Gastrocnemius medialis (tissue), 4 donors: Measurements from ENCODE around the gene MEGF10.

ENCODE experiments used
- CTCF ChIP-seq, 5 experiments: fragments of 450-650 bp in 3 of 5; fragments of 200-600 bp in 2 of 5; sonication (generic) in 2 of 5; IDR thresholded peaks in 4 of 5; conservative IDR thresholded peaks in 1 of 5; 1 replicate in 4 of 5; 2 replicates in 1 of 5; pipeline ENCODE4 v1.5.1; 2016 to 2019; ENCODE audit warnings: antibody characterized with exemption in 5 of 5, mild to moderate bottlenecking in 3 of 5, moderate library complexity in 3 of 5
- POLR2A ChIP-seq, 2 donors: fragments of 450-650 bp; IDR thresholded peaks; one replicate each; pipeline ENCODE4 v1.6.1; 2017; ENCODE audit warnings: antibody characterized with exemption in 2 of 2, mild to moderate bottlenecking in 2 of 2, moderate library complexity in 2 of 2

GRCh38 chr5:127508644-127509373 lies 218.2 kb downstream of the MEGF10 start:
- TF ChIP-seq CTCF (IDR thresholded peaks at IDR 0.05 in 4 of 5, conservative IDR thresholded peaks at IDR 0.05 in 1 of 5) (no peak), POLR2A (IDR thresholded peaks at IDR 0.05) (no peak)
